ENCODE data around the gene DSTN. TPM values are rescaled to one million over a fixed set of nuclear protein-coding genes. Genes with fewer than 3 reads are reported as not detected.

Gene DSTN
- total RNA-seq, 1 donor from 2014 or later = 463 TPM

- peaks cover 11% of the 10 kb centered on the region for H3K4me1 ChIP-seq
- H3K4me3 ChIP-seq = no peak overlapping the region
- H3K27me3 ChIP-seq = no peaks in the 10 kb centered on the region
- no peak overlapping the region for H3K27ac ChIP-seq
- peaks cover 58% of the 10 kb centered on the region for H3K36me3 ChIP-seq
- no peak for TF ChIP-seq CTCF (IDR thresholded peaks at IDR 0.05)
- intact Hi-C loops (cut with DNase I) = no loop called here
- no peaks in the 10 kb centered on the region for H3K9me3 ChIP-seq
- ATAC-seq (no peak), DNase-seq (no peak)
These were observed 72.1 kb downstream of the DSTN start for GRCh38 chr20:17641993-17642392.

GRCh38 chr20:17642404-17643269 lies 72.8 kb downstream of the DSTN start:
- no peak overlapping the region for H3K27ac ChIP-seq
- H3K4me3 ChIP-seq = no peak overlapping the region
- peaks cover 55% of the 10 kb centered on the region for H3K36me3 ChIP-seq
- H3K27me3 ChIP-seq = no peaks in the 10 kb centered on the region
- intact Hi-C loops (cut with DNase I) = no loop called here
- H3K4me1 ChIP-seq = peaks cover 14% of the 10 kb centered on the region
- no peak for DNase-seq
- no peak for ATAC-seq
- TF ChIP-seq CTCF (IDR thresholded peaks at IDR 0.05) = no peak
- no peaks in the 10 kb centered on the region for H3K9me3 ChIP-seq

- H3K4me3 ChIP-seq = no peak overlapping the region
These were observed 73.8 kb downstream of the DSTN start for GRCh38 chr20:17643531-17644188.

GRCh38 chr20:17644451-17644850 lies 74.6 kb downstream of the DSTN start:
- peaks cover 36% of the 10 kb centered on the region for H3K36me3 ChIP-seq
- no peaks in the 10 kb centered on the region for H3K9me3 ChIP-seq
- TF ChIP-seq CTCF (IDR thresholded peaks at IDR 0.05) = no peak
- no peaks in the 10 kb centered on the region for H3K27me3 ChIP-seq
- DNase-seq (peak; percentile 63), ATAC-seq (no peak)
- peaks cover 28% of the 10 kb centered on the region for H3K4me1 ChIP-seq
- no peak overlapping the region for H3K27ac ChIP-seq
- intact Hi-C loops (cut with DNase I) = no loop called here
- H3K4me3 ChIP-seq = no peak overlapping the region

More at GRCh38 chr20:17643531-17644188, 73.8 kb downstream of the DSTN start:
- no peaks in the 10 kb centered on the region for H3K9me3 ChIP-seq
- no peak overlapping the region for H3K27ac ChIP-seq
- H3K4me1 ChIP-seq = peaks cover 20% of the 10 kb centered on the region
- H3K36me3 ChIP-seq = peaks cover 44% of the 10 kb centered on the region
- TF ChIP-seq CTCF (IDR thresholded peaks at IDR 0.05) = no peak
- intact Hi-C loops (cut with DNase I) = no loop called here
- H3K27me3 ChIP-seq = no peaks in the 10 kb centered on the region
- DNase-seq (peak; percentile 18), ATAC-seq (no peak)

DNA sequence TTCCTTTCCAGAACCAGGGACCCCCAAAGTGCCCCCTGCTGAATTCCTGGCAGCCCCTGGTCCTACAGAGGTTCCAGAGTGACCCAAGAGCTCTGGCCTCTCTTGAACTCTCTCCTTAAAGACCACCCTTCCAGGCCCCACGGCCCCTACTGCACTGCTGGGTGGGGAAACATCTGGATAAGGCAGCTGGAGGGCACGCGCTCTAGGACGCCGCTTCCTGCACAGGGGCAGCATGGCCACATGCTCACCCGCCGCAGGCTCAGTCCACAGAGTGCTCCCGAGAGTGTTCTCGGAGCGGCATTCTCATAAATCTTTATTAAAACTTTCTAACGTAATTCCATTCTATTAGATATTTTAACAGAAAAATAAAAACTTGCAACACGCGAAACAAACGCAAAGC lies 75.1 kb downstream of the DSTN start:
- TF ChIP-seq CTCF (IDR thresholded peaks at IDR 0.05) = no peak
- no peaks in the 10 kb centered on the region for H3K27me3 ChIP-seq
- no peaks in the 10 kb centered on the region for H3K9me3 ChIP-seq
- H3K27ac ChIP-seq = no peak overlapping the region
- no peak overlapping the region for H3K4me3 ChIP-seq
- ATAC-seq (no peak), DNase-seq (peak; percentile 41)
- intact Hi-C loops (cut with DNase I) = no loop called here
- peaks cover 31% of the 10 kb centered on the region for H3K36me3 ChIP-seq
- peaks cover 34% of the 10 kb centered on the region for H3K4me1 ChIP-seq

Measured in upper lobe of right lung (tissue), 1 donor.